CD14-positive monocyte (primary cell): ENCODE results near the gene ABCG8. TPM values are rescaled to one million over a fixed set of nuclear protein-coding genes. Genes with fewer than 3 reads are reported as not detected.

Experiments used
- DNase-seq, 3 donors: peaks; one replicate each; pipeline ENCODE4 v3.0.0-alpha.2; 2011 to 2022
- H2AFZ ChIP-seq: 2 replicates; pipeline ENCODE4 v1.6.0; 2012; ENCODE audit warnings: mild to moderate bottlenecking, low read depth, low read length, inconsistent platforms; ENCODE audit not compliant: insufficient read depth, poor library complexity, severe bottlenecking
- H3K27ac ChIP-seq, 2 donors: 1 replicate in 1 of 2; 2 replicates in 1 of 2; pipeline ENCODE4 v1.5.1; 2012 to 2013; ENCODE audit warnings: low read length in 2 of 2, control low read depth in 1 of 2, inconsistent platforms in 1 of 2, low read depth in 1 of 2, mild to moderate bottlenecking in 1 of 2
- H3K27me3 ChIP-seq, 2 donors: one replicate each; pipeline versions ENCODE4 v1.6.0 to v1.6.1; 2011 to 2013; ENCODE audit warnings: low read length in 2 of 2; ENCODE audit not compliant: control insufficient read depth in 2 of 2, insufficient read depth in 2 of 2
- H3K36me3 ChIP-seq, 2 donors: replicated peaks in 1 of 2; 1 replicate in 1 of 2; 2 replicates in 1 of 2; pipeline versions ENCODE4 v1.5.1 to v1.6.1; 2012 to 2013; ENCODE audit warnings: low read length in 2 of 2, control low read depth in 1 of 2, inconsistent platforms in 1 of 2, mild to moderate bottlenecking in 1 of 2; ENCODE audit not compliant: insufficient read depth in 2 of 2, control insufficient read depth in 1 of 2
- H3K4me1 ChIP-seq, 2 donors: 1 replicate in 1 of 2; 2 replicates in 1 of 2; pipeline versions ENCODE4 v1.5.1 to v1.6.1; 2012 to 2013; ENCODE audit warnings: low read length in 2 of 2, control low read depth in 1 of 2, inconsistent platforms in 1 of 2, mild to moderate bottlenecking in 1 of 2, moderate library complexity in 1 of 2; ENCODE audit not compliant: insufficient read depth in 2 of 2, control insufficient read depth in 1 of 2
- H3K4me2 ChIP-seq: replicated peaks from 2 replicates; pipeline ENCODE3; 2012; ENCODE audit warnings: low read length, moderate library complexity, mild to moderate bottlenecking; ENCODE audit not compliant: poor library complexity, severe bottlenecking; ENCODE audit errors: extremely low read depth
- H3K4me3 ChIP-seq, 3 experiments: fragments of 200-600 bp in 1 of 3; sonication (generic) in 1 of 3; replicated peaks in 1 of 3; 1 replicate in 2 of 3; 2 replicates in 1 of 3; pipeline ENCODE4 v1.5.1; 2011 to 2013; ENCODE audit warnings: low read length in 3 of 3, mild to moderate bottlenecking in 3 of 3, control low read depth in 2 of 3, low read depth in 2 of 3, inconsistent platforms in 1 of 3, moderate library complexity in 1 of 3
- H3K79me2 ChIP-seq: 2 replicates; pipeline ENCODE4 v1.6.0; 2012; ENCODE audit warnings: mild to moderate bottlenecking, control low read depth, inconsistent platforms, low read length, moderate library complexity; ENCODE audit not compliant: insufficient read depth
- H3K9ac ChIP-seq: 2 replicates; pipeline ENCODE4 v1.6.0; 2017; ENCODE audit warnings: low read length, mild to moderate bottlenecking; ENCODE audit not compliant: insufficient read depth, poor library complexity, severe bottlenecking
- H3K9me3 ChIP-seq, 2 donors: replicated peaks in 1 of 2; 1 replicate in 1 of 2; 2 replicates in 1 of 2; pipeline versions ENCODE4 v1.5.1 to v1.6.1; 2012 to 2013; ENCODE audit warnings: low read length in 2 of 2, control low read depth in 1 of 2; ENCODE audit not compliant: control insufficient read depth in 1 of 2, insufficient read depth in 1 of 2
- H4K20me1 ChIP-seq: 2 replicates; pipeline ENCODE4 v1.6.0; 2012; ENCODE audit warnings: mild to moderate bottlenecking, low read length, control low read depth, moderate library complexity; ENCODE audit not compliant: insufficient read depth
- H3K27ac Mint-ChIP-seq, 7 donors: one replicate each; pipeline ENCODE4 v1.8.0; 2020; ENCODE audit warnings: mild to moderate bottlenecking in 7 of 7, mixed read lengths in 7 of 7, moderate library complexity in 6 of 7, inconsistent platforms in 2 of 7
- H3K27me3 Mint-ChIP-seq, 3 donors: one replicate each; pipeline ENCODE4 v1.8.0; 2021 to 2022; ENCODE audit warnings: low read depth in 3 of 3, mild to moderate bottlenecking in 3 of 3, mixed read lengths in 3 of 3, moderate library complexity in 3 of 3, inconsistent platforms in 1 of 3
- H3K36me3 Mint-ChIP-seq, 2 donors: one replicate each; pipeline ENCODE4 v1.8.0; 2020; ENCODE audit warnings: mixed read lengths in 2 of 2, inconsistent platforms in 1 of 2, mild to moderate bottlenecking in 1 of 2
- H3K4me1 Mint-ChIP-seq: one replicate; pipeline ENCODE4 v1.8.0; 2020; ENCODE audit warnings: mild to moderate bottlenecking, mixed read lengths
- H3K4me3 Mint-ChIP-seq, 2 donors: one replicate each; pipeline ENCODE4 v1.8.0; 2020; ENCODE audit warnings: mild to moderate bottlenecking in 2 of 2, mixed read lengths in 2 of 2, moderate library complexity in 1 of 2
- H3K9me3 Mint-ChIP-seq, 7 donors: one replicate each; pipeline ENCODE4 v1.8.0; 2020 to 2022; ENCODE audit warnings: mixed read lengths in 7 of 7, mild to moderate bottlenecking in 6 of 7, moderate library complexity in 6 of 7, inconsistent platforms in 2 of 7
- WGBS: methylation state at CpG from one replicate; pipeline ENCODE4 v1.1.5; 2013; ENCODE audit warnings: missing lambda C conversion rate; ENCODE audit not compliant: insufficient coverage; 5-methylcytosine and 5-hydroxymethylcytosine counted together
- intact Hi-C, 2 donors: fragments of 100-400 bp; cut with micrococcal nuclease; formaldehyde crosslinking; loops; one replicate each; pipeline versions ENCODE4 v1.15.0 to v1.15.1; 2023
- polyA plus RNA-seq, 3 donors: library from polyadenylated mRNA; depleted of rRNA in 1 of 3; unstranded in 2 of 3; stranded (reverse) in 1 of 3; fragments of 300-500 nt in 2 of 3; fragments of >200 nt in 1 of 3; fragmentation: Illumina TruSeq in 2 of 3; gene quantifications; 1 replicate in 2 of 3; 2 replicates in 1 of 3; pipeline ENCODE4 v1.2.3, GENCODE V29; 2012 to 2021
- TF ChIP-seq, protein P1 (sequence below): fragments of 200-600 bp; IDR thresholded peaks from one replicate; pipeline ENCODE4 v1.8.0; 2022; ENCODE audit warnings: antibody characterized with exemption, mild to moderate bottlenecking

Gene ABCG8
- polyA plus RNA-seq, 3 donors = not detected

- no peak overlapping the region for H3K9ac ChIP-seq
- H3K9me3 ChIP-seq = no peaks in the 10 kb centered on the region
- H3K36me3 ChIP-seq = no peaks in the 10 kb centered on the region
- peak in 2 of 3 donors; percentile 18 to 20 for DNase-seq
- no peak overlapping the region for H3K27ac Mint-ChIP-seq
- H3K9me3 Mint-ChIP-seq = no peaks in the 10 kb centered on the region
- no peaks in the 10 kb centered on the region for H4K20me1 ChIP-seq
- no peak overlapping the region for H2AFZ ChIP-seq
- TF ChIP-seq, protein P1, sequence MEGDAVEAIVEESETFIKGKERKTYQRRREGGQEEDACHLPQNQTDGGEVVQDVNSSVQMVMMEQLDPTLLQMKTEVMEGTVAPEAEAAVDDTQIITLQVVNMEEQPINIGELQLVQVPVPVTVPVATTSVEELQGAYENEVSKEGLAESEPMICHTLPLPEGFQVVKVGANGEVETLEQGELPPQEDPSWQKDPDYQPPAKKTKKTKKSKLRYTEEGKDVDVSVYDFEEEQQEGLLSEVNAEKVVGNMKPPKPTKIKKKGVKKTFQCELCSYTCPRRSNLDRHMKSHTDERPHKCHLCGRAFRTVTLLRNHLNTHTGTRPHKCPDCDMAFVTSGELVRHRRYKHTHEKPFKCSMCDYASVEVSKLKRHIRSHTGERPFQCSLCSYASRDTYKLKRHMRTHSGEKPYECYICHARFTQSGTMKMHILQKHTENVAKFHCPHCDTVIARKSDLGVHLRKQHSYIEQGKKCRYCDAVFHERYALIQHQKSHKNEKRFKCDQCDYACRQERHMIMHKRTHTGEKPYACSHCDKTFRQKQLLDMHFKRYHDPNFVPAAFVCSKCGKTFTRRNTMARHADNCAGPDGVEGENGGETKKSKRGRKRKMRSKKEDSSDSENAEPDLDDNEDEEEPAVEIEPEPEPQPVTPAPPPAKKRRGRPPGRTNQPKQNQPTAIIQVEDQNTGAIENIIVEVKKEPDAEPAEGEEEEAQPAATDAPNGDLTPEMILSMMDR = peak; percentile 85
- H3K4me3 Mint-ChIP-seq = no peak overlapping the region
- no peaks in the 10 kb centered on the region for H3K27me3 ChIP-seq
- intact Hi-C loops = no loop called here
- no peak overlapping the region for H3K4me2 ChIP-seq
- H3K4me3 ChIP-seq = no peak overlapping the region
- 49% methylated on average over 11 of the region's 16 CpGs for WGBS
- H3K4me1 ChIP-seq = no peaks in the 10 kb centered on the region
- no peaks in the 10 kb centered on the region for H3K79me2 ChIP-seq
- H3K27ac ChIP-seq = no peak overlapping the region
- H3K27me3 Mint-ChIP-seq = peaks cover 2 to 5% (median 2%) of the 10 kb centered on the region in 3 donors
- no peaks in the 10 kb centered on the region for H3K36me3 Mint-ChIP-seq
- H3K4me1 Mint-ChIP-seq = peaks cover 2% of the 10 kb centered on the region
Measured at GRCh38 chr2:43877782-43878464, 39.2 kb downstream of the ABCG8 start.

- Histone ChIP-seq H3K36me3 (no peaks in the 10 kb centered on the region), H3K79me2 (no peaks in the 10 kb centered on the region), H3K9me3 (no peaks in the 10 kb centered on the region), H3K27ac (no peak overlapping the region), H4K20me1 (no peaks in the 10 kb centered on the region), H3K4me3 (no peak overlapping the region), H3K27me3 (no peaks in the 10 kb centered on the region), H3K4me2 (no peak overlapping the region), H3K9ac (no peak overlapping the region), H3K4me1 (no peaks in the 10 kb centered on the region), H2AFZ (no peak overlapping the region)
- Mint-ChIP-seq H3K36me3 (no peaks in the 10 kb centered on the region), H3K4me1 (peaks cover 2% of the 10 kb centered on the region), H3K4me3 (no peak overlapping the region), H3K27me3 (peaks cover 0 to 2% (median 2%) of the 10 kb centered on the region in 3 donors), H3K9me3 (no peaks in the 10 kb centered on the region), H3K27ac (no peak overlapping the region)
- DNase-seq = no peak
- TF ChIP-seq, protein P1 = no peak
- intact Hi-C loops = no loop called here
- WGBS = 81% methylated on average over 3 of the region's 5 CpGs
Measured at GRCh38 chr2:43879261-43879660, 40.5 kb downstream of the ABCG8 start.
